ENCODE data around the gene IMMP2L.

- TF ChIP-seq CTCF (conservative IDR thresholded peaks at IDR 0.05; ENCODE audit: low read length) (no peak), EZH2phosphoT487 (IDR thresholded peaks at IDR 0.05; ENCODE audit: borderline replicate concordance) (no peak)
These were observed 748.3 kb downstream of the IMMP2L start for GRCh38 chr7:110813986-110814385.

Data from Loucy (cell line).